ENCODE results near the gene TIMM21.

The TIMM21 gene

DNA sequence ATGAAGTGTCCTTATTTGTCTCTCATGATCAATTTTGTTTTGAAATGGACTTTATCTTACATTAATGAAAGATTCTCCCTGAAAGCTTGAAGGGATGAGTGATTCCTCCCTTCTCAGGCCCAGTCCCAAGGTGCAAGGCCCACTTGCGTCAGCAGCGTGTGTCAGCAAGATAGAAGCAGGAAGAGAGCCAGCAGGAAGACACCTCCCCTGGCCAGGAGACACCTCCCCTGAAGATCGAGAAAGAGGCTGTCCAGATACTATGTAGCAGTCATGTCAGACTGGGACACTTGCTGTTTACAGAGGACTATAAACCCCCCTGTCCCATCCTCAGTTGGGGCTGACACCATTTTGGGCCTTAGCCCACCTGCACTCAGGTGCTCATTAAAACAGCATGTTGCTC is 38.3 kb downstream of the TIMM21 start:
- no peak for DNase-seq (ENCODE audit: low read depth in 1 of 2, low spot score in 1 of 2)

DNA sequence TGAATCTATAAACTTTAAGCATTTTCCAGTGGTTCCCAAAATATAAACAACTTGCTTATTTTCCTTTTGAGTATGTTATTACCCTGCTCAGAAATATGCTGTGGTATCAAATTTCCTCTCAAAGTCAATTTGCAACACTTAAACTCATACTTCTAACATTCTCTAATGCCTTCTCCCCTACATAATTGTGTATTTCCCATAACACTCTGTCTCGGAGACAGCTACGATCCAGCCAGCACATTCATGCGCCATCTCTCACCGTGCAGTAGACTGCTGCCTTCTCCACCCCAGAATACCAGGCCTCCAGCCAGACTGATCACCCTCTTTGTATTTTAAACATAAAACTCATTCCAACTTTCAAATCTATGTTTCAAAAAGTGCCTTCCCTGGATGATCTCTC is 41.8 kb downstream of the TIMM21 start:
- no peak for DNase-seq (ENCODE audit: low read depth in 1 of 2, low spot score in 1 of 2)

DNA sequence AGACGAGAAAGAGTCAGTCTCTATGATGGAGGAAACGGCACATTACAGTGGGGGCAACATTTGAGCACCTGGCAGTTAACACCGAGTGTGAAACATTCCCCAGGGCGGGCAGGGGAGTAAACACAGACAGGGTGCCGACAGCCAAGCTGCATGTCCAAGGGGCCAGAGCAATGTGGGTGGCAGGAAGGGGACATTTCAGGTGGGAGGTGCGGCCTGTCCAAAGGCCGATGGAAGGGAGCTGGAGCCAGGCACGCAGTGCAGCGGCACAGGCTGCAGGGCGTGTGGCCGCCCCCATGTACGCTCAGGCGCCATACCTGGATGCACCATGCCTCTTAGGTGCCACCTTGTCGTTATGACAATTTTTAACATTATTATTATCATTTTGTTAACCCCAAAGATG is 43.3 kb downstream of the TIMM21 start:
- DNase-seq (ENCODE audit: low read depth in 1 of 2, low spot score in 1 of 2) = no peak

DNA sequence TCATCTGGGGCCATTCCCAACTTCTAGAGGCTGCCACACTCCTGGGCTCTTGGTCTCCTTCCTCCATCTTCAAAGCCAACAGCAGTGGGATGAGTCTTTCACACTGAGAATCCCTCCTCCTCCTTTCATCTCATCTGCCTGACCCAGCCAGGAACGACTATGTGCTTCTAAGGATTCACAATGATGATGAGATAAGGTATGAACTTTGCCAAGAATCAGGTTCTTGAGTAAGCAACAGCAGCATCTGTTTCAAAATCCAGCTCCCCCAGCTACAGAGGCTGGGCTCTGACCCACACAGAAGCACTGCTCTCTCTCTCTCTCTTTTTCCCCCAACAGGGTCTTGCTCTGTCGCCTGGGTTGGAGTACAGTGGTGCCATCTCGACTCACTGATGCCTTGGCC is 46.4 kb downstream of the TIMM21 start:
- no peak for DNase-seq (ENCODE audit: low read depth in 1 of 2, low spot score in 1 of 2)

DNA sequence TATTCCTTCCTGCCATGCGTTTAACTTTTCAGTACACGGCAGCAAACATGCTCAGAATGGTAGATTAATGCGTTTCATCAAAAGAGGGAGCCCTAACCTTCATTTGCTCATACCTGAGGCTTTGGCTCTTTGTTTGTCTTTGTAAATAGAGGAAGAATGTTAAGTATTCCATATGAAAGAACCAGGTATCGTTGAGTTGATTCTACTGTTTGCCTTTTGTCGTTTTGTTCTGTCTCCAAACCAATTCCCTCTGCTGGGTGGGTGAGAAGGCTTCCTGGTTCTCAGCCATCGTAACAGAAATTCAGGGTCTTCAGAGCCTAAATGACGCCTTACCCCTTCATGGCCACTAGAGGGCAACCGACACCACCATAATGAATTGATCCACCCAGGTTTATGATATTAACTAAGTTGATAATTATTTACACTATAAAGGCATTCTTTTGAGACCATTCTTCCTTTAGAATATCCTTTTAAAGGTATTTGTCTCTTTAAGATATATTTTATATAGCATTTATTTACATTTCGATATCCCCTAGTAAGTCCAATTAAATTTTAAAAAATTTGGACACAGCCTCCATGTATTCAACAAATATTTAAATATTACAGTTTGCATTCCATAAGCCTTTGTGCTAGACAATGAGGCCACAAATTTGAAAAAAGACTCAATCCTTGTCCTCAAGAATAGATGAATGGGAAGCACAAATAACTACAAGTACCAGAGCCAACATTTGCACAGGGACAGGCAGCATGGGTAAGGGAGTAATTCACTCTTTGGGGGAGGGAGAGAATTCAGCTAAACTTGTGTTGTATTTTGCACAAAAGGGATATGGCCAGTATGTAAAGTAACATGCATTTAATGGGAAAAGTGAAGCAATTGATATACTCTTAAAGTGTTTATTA is 48.1 kb downstream of the TIMM21 start:
- no peak for DNase-seq (ENCODE audit: low read depth in 1 of 2, low spot score in 1 of 2)

DNA sequence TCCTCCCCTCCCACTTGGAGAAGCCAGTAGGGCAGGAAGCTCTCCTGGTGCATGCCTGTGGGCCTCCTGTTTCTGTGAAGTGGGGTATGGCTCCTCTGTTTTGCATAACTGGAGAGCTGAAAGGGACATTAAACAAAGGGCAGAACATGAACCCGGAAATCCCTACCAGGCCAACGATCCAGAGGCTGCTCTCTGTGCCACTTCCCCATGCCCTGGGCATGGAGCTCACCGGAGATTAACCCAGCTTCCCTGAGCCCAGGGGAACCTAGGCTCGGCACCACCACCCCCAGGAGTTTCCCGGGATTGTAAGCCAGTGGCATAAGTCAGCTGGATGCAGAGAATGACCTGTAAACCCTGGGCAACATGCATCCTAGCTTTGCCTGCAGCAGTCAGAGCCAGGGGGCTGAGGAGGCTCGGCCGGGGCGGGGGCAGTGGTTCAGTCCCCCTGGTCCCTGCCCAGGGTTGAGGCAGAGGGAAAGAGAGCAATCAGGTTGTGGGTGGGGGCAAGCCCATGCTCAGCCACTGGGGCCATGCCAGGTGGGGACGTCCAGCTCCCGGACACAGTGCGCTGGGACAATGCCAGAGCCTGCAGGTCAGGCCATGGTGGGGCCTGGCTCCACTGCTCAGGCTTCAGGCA is 49.5 kb downstream of the TIMM21 start:
- no peak for DNase-seq (ENCODE audit: low read depth in 1 of 2, low spot score in 1 of 2)

DNA sequence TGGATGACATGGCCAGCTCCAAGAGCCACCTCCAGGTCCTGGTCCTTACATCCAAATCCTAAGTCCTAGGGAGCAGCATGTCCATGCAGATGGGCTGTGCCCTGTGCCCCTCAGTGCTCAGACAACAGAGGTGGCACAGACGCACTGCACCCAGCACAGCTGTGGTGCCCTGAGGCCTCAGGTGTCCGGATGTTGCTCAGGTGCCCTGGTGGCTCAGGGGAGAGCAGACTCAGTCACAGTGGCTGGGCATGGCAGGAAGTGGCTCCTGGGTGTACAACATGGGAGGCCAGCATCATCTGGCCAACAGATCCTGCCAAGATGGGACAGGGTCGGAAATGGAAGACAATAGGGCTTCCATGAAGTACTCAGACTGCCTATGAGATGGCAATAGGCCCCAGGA is 50.1 kb downstream of the TIMM21 start:
- DNase-seq (ENCODE audit: low read depth in 1 of 2, low spot score in 1 of 2) = no peak

DNA sequence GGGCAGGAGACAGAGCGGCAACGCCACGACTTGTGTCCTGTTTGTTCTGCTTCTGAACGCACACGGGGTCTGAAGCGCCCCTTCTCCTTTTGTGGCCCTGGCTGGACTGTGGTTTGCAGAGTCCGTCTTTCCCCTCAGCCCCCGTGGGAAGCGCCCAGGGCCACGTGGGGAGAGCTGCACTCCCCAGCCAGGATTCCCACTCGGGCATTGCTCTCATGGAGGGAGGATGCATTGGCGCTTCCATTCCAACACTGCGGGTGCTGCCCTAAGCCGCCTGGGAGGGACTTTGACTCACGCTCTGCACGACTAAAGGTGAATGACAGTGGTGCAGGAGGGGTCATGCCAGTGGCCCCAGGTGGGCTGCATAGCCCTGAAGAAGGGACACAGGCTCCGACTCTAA is 52.5 kb downstream of the TIMM21 start:
- DNase-seq (ENCODE audit: low read depth in 1 of 2, low spot score in 1 of 2) = no peak

DNA sequence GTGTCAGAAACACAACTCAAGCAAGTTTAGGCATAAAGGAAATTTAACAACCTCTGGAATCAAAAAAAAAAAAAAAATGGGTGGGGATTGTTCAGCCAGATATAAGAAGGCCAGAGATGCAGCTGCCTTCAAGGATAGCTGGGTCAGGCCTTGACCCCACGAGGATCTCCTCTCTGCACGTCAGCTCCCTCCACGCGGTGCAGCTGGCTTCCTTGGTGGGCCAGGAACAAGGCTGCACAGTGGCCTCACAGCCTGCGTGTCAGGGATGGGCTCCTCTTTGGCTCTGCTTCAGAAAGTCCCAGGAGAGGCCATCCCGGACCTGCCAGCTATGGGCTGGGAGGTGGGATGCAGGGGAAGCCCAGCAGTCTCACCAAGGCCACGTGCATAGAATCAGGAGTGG is 55.5 kb downstream of the TIMM21 start:
- DNase-seq (ENCODE audit: low read depth in 1 of 2, low spot score in 1 of 2) = no peak

DNA sequence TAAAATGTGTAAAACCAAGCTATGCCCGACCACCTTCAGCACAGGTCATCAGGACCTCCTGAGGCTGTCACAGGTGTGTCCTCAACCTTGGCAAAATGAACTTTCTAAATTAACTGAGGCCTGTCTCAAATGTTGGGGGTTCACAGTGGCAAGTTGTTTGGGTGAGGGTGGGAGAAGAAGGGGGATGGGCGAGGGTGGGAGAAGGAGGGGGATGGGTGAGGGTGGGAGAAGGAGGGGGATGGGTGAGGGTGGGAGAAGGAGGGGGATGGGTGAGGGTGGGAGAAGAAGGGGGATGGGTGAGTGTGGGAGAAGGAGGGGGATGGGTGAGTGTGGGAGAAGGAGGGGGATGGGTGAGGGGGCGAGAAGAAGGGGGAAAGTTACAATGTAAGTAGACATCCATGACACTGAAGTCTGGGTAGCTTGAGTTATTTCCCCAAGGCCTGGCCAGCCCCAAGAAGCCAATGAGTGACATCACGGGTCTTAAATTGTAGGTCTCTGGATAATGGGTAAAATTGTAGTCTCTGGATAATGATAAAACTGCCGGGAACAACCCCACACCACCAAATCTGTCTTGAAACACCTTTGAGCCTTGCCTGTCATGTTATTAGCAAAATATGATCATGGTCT is 56.3 kb downstream of the TIMM21 start:
- no peak for DNase-seq (ENCODE audit: low read depth in 1 of 2, low spot score in 1 of 2)

Data from stimulated activated CD4-positive, alpha-beta T cell treated with anti-CD3 and anti-CD28 coated beads, Interleukin-15, amount 100 ng/mL, for 1 hour (primary cell).